Mesodermal cell (in vitro differentiated cells): ENCODE measurements around the gene NLGN1.

Experiments used
- H3K27ac ChIP-seq: 2 replicates; pipeline ENCODE4 v1.7.0; 2013; ENCODE audit warnings: mild to moderate bottlenecking, low read depth, low read length, moderate library complexity; ENCODE audit not compliant: severe bottlenecking
- H3K36me3 ChIP-seq: 2 replicates; pipeline ENCODE4 v1.7.1; 2013; ENCODE audit warnings: mild to moderate bottlenecking, low read length, moderate library complexity; ENCODE audit not compliant: control insufficient read depth, insufficient read depth
- H3K4me1 ChIP-seq: one replicate; pipeline ENCODE4 v1.7.1; 2013; ENCODE audit warnings: mild to moderate bottlenecking, low read length; ENCODE audit not compliant: insufficient read depth, control insufficient read depth, poor library complexity, severe bottlenecking
- H3K4me3 ChIP-seq: 2 replicates; pipeline ENCODE4 v1.7.0; 2013; ENCODE audit warnings: low read length, control low read depth, mild to moderate bottlenecking; ENCODE audit not compliant: insufficient read depth, poor library complexity, severe bottlenecking; ENCODE audit errors: extremely low read depth
- H3K9me3 ChIP-seq: 2 replicates; pipeline ENCODE4 v1.7.1; 2013; ENCODE audit warnings: mild to moderate bottlenecking, low read length, moderate library complexity; ENCODE audit not compliant: control insufficient read depth
- WGBS, 2 experiments: methylation state at CpG; one replicate each; pipeline ENCODE4 v1.1.5; 2013; ENCODE audit warnings: missing lambda C conversion rate in 2 of 2; ENCODE audit not compliant: insufficient coverage in 2 of 2; 5-methylcytosine and 5-hydroxymethylcytosine counted together

The NLGN1 gene

GRCh38 chr3:174060431-174060830, 662.9 kb downstream of the NLGN1 start:
- WGBS, 2 experiments: 80 to 82% methylated on average over 1 to 2 of the region's 2 CpGs
- H3K4me3 ChIP-seq: no peak overlapping the region
- H3K27ac ChIP-seq: no peak overlapping the region
- H3K36me3 ChIP-seq: no peaks in the 10 kb centered on the region
- no peaks in the 10 kb centered on the region for H3K4me1 ChIP-seq
- H3K9me3 ChIP-seq: no peaks in the 10 kb centered on the region

- Histone ChIP-seq H3K36me3 (no peaks in the 10 kb centered on the region), H3K27ac (no peak overlapping the region), H3K4me3 (no peak overlapping the region), H3K4me1 (no peaks in the 10 kb centered on the region), H3K9me3 (no peaks in the 10 kb centered on the region)
Observed at GRCh38 chr3:174061162-174061561, 663.6 kb downstream of the NLGN1 start.

GRCh38 chr3:174061731-174062130, 664.2 kb downstream of the NLGN1 start:
- Histone ChIP-seq H3K4me3 (no peak overlapping the region), H3K27ac (no peak overlapping the region), H3K9me3 (no peaks in the 10 kb centered on the region), H3K36me3 (no peaks in the 10 kb centered on the region), H3K4me1 (no peaks in the 10 kb centered on the region)
- WGBS, 2 experiments: no CpG with 5 or more reads among the region's 1 CpG

- no peak overlapping the region for H3K4me3 ChIP-seq
- H3K36me3 ChIP-seq: no peaks in the 10 kb centered on the region
- no peaks in the 10 kb centered on the region for H3K4me1 ChIP-seq
- H3K9me3 ChIP-seq: no peaks in the 10 kb centered on the region
- H3K27ac ChIP-seq: no peak overlapping the region
- WGBS, 2 experiments: no CpG with 5 or more reads among the region's 1 CpG
Observed at GRCh38 chr3:174062923-174063322, 665.4 kb downstream of the NLGN1 start.

GRCh38 chr3:174068035-174068434, 670.5 kb downstream of the NLGN1 start:
- 80 to 86% methylated on average over 1 to 2 of the region's 2 CpGs for WGBS, 2 experiments
- Histone ChIP-seq H3K4me3 (no peak overlapping the region), H3K4me1 (no peaks in the 10 kb centered on the region), H3K27ac (no peak overlapping the region), H3K9me3 (no peaks in the 10 kb centered on the region), H3K36me3 (no peaks in the 10 kb centered on the region)

GRCh38 chr3:174072675-174073074, 675.1 kb downstream of the NLGN1 start:
- H3K9me3 ChIP-seq: no peaks in the 10 kb centered on the region
- no peaks in the 10 kb centered on the region for H3K36me3 ChIP-seq
- 20 to 50% methylated on average over 1 of the region's 1 CpG for WGBS, 2 experiments
- H3K4me3 ChIP-seq: no peak overlapping the region
- no peak overlapping the region for H3K27ac ChIP-seq
- H3K4me1 ChIP-seq: no peaks in the 10 kb centered on the region

- no peak overlapping the region for H3K4me3 ChIP-seq
- H3K4me1 ChIP-seq: no peaks in the 10 kb centered on the region
- H3K36me3 ChIP-seq: no peaks in the 10 kb centered on the region
- no peaks in the 10 kb centered on the region for H3K9me3 ChIP-seq
- no CpG with 5 or more reads among the region's 3 CpGs for whole genome bisulfite sequencing, 2 experiments
- H3K27ac ChIP-seq: no peak overlapping the region
Observed at GRCh38 chr3:174083706-174084105, 686.2 kb downstream of the NLGN1 start.

GRCh38 chr3:174089592-174089991, 692.0 kb downstream of the NLGN1 start:
- Histone ChIP-seq H3K4me1 (no peaks in the 10 kb centered on the region), H3K27ac (no peak overlapping the region), H3K36me3 (no peaks in the 10 kb centered on the region), H3K4me3 (no peak overlapping the region), H3K9me3 (no peaks in the 10 kb centered on the region)
- WGBS, 2 experiments: no CpG with 5 or more reads among the region's 2 CpGs

- Histone ChIP-seq H3K27ac (no peak overlapping the region), H3K4me3 (no peak overlapping the region), H3K36me3 (no peaks in the 10 kb centered on the region), H3K9me3 (no peaks in the 10 kb centered on the region), H3K4me1 (no peaks in the 10 kb centered on the region)
- WGBS, 2 experiments: 42 to 43% methylated on average over 1 to 2 of the region's 2 CpGs
Observed at GRCh38 chr3:174094669-174095068, 697.1 kb downstream of the NLGN1 start.

GRCh38 chr3:174097686-174098085, 700.1 kb downstream of the NLGN1 start:
- Histone ChIP-seq H3K36me3 (no peaks in the 10 kb centered on the region), H3K4me3 (no peak overlapping the region), H3K9me3 (no peaks in the 10 kb centered on the region), H3K4me1 (no peaks in the 10 kb centered on the region), H3K27ac (no peak overlapping the region)
- 100% methylated on average over 1 of the region's 3 CpGs; no CpG with 5 or more reads in 1 of the 2 experiments for WGBS, 2 experiments

GRCh38 chr3:174098746-174099145, 701.2 kb downstream of the NLGN1 start:
- Histone ChIP-seq H3K36me3 (no peaks in the 10 kb centered on the region), H3K9me3 (no peaks in the 10 kb centered on the region), H3K4me1 (no peaks in the 10 kb centered on the region), H3K27ac (no peak overlapping the region), H3K4me3 (no peak overlapping the region)
- no CpG with 5 or more reads among the region's 2 CpGs for WGBS, 2 experiments

GRCh38 chr3:174099724-174100123, 702.2 kb downstream of the NLGN1 start:
- Histone ChIP-seq H3K9me3 (no peaks in the 10 kb centered on the region), H3K36me3 (no peaks in the 10 kb centered on the region), H3K27ac (no peak overlapping the region), H3K4me3 (no peak overlapping the region), H3K4me1 (no peaks in the 10 kb centered on the region)
- 91 to 96% methylated on average over 4 of the region's 5 CpGs for WGBS, 2 experiments
